NCI-H69 (cell line): Measurements from ENCODE around the gene ANKRD65.
"Not testable (repeated sequence)": the region's sequence is repeated elsewhere in the genome, so short reads cannot be mapped to it uniquely, and the experiment has no call there.

Source experiments
- DNase-seq: peaks from one replicate; lab custom pipeline; 2025; lab: John Stamatoyannopoulos, UW

Gene ANKRD65

DNA sequence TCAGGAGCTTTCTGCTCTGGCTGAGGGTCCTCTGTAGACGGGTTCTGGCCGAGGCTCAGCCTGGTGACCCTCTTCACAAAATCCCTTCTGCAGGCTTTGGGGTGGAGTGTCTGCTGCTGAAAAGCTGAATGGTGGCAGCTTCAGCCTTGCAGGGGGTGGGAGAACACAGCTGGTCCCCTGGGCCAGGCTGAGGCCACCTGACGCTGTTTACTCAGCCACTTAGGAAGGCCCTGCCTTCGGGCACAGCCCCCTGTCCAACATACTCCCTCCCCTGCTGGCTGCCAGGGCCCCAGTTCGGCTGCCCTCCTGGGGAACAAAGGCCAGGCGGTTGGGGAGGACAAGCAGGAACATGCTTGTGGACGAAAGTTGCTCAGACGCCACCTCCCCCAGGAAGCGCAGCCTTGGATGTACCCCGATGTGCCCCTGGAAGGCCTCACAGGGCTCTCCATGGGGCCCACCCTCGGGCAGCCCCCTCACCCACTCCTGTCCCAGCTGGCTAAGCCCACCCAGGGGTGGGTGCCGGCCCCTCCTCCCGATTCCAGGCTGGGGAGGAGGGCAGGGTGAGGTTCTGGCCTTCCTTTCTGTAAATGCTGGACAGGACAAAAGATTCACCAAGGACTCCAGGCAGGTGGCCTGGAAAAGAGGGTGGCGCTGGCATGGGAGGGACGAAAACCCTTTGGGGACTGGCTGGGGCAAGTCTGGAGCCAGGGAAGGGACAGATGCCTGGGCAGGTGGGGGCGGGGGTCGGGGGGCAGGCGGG lies at the start of gene ANKRD65:
Gene ANKRD65, minus strand, starts transcription at position 130 of the 760 bp plus-strand sequence. CDS start 271 bp downstream, outside the sequence.
- peak; percentile 90 for DNase-seq

DNA sequence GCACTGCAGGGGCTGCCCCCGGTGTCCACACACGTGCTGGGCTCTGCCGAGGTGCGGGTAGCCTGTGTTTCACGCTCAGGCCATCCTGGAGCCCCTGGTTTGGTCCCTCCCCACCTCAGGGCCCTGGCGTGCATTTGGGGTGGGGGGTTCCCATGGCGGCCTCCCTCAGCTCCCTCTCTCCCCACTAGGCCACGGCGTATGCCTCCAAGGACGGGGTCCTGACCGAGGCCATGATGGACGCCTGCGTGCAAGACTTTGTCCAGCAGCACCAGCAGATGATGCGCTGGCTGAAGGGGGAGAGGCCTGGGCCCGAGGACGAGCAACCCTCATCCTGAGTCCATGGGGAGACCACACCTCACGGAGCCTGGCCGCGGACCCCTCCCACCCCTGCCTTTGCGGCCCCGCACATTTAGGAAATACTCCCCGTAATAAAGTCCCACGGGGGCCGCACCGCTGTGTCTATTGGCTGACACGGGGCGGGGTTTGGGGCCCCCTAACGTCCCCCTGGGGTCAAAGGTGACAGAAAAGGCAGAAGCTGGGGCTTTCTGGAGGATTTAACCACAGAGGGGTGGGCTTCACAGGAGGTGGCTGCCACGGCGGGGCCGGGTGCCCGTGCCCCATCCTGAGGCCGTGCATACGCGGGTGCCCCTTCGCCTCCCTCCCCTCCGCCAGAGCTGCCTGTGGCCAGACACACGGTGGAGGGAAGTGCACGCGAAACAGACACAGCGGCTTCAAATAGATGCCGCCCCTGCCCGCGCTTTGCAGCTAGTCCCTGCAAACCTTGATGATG lies 47.3 kb upstream of the ANKRD65 start:
- not testable (repeated sequence) for DNase-seq

DNA sequence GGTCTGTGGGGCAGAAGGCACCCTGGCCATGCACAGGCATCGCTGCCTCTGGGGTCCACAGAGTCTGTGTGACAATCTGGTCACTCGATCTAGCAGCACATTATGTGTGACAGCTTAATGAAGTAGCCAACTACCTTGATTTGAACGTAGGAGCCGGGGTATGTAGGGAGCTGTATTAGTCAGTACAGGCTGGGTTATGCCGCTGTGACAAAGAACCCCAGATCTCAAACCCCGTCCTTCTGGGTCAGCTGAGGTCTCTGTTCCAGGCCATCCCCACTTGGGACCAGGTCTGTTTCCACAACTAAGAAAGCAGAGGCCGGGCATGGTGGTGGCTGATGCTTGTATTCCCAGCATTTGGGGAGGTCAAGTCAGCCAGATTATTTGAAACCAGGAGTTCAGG lies 42.2 kb upstream of the ANKRD65 start:
- DNase-seq: no peak

DNA sequence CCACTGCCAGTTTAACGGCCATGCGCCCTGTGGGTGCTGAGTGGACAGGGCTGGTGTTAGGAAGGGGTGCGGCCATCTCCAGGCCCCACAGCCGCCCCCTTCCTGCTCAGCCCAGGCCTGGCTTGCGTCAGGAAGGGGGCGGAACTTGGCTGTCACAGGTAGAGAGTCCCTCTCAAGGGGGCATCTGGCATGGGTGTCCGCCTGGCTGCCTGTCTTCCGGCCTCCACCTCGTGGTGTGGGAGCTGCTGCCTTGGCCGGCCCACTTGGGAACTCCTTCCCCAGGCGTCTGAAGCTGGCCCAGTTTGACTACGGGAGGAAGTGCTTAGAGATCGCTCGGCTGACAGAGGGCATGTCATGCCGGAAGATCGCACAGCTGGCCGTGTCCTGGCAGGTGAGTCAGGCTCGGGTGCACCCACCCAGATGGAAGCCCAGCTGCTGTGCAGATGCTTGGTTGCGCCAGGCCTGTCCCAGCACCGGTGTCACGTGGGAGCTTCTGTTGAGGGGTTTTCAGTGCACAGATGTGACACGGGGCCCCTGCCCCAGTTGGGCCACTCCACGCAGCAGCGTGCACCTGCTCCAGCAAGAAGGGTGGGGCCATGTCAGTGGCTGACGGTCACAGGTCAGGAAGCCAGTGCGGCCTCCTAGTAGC lies 41.4 kb upstream of the ANKRD65 start:
- no peak for DNase-seq

DNA sequence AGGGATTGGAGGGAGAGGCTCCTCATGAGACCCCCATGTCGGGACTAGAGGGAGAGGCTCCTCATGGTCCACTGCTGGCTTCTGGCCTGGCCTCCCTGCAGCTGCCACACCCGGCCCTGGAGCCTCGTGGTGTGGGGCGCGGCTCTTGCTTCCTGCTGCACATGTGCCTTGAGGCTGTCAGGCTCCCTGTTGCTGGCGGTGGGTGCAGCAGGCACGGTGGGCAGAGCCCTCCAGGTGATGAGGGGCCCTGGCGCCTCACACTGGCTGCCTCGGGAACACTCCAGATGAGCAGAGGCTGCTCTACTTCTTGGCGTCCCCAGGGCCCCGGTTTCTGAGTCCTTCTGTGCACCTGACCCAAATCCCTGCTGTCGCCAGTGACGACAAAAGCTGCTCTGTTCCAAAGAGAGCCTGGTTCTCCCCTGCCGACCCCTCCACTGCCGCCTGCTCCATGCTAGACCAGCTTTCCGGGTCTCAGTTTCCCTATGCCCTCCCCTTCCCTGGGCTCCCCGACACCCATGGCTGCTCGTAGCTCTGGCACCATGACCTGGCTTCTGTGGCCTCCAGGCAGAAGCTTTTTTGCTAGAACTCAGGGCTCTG lies 40.7 kb upstream of the ANKRD65 start:
- DNase-seq: peak; percentile 1

DNA sequence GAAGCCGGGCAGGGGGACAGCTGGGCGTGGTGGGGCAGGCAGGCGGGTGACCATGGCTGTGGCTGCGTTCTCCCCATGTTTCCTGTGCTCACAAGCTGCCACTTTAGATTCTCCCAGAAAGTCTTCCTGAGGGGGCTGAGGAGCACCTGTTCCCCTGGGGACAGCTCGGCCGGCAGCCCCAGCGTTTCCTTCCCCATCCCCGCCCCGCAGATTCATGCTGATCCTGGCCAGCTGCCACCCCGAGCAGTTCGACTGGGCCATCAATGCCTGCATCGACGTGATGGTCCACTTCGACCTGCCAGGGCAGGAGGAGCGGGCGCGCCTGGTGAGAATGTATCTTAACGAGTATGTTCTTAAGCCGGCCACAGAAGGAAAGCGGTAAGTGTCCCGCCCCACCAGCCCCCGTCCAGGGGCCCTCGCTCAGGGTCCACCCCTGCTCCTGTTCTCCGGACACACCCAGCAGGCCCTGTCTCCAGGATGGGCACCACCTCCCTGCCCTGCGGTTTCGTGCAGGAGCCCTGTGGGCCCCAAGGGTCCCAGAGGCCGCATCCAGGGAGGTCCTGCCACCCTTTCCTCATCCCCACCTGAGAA lies 39.6 kb upstream of the ANKRD65 start:
- no peak for DNase-seq

DNA sequence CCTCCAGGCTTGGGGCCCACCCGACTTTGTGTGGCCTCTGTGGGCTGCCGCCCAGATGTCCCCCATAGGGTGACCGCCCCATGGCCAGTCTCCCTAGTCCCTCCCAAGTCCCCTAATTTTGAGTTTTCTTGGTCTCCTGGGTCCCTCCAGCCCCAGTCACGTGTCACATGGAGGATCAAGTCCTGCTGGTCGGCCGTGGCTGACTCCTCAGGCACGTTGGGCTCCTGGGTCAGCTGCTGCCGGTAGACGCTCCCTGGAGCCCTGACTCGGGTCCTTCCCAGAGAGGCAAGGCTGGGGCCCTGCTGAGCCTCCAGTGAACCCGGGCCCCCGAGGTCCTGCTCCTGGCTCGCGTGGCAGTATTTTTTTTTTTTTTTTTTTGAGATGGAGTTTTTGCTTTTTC lies 38.6 kb upstream of the ANKRD65 start:
- DNase-seq: not testable (repeated sequence)

DNA sequence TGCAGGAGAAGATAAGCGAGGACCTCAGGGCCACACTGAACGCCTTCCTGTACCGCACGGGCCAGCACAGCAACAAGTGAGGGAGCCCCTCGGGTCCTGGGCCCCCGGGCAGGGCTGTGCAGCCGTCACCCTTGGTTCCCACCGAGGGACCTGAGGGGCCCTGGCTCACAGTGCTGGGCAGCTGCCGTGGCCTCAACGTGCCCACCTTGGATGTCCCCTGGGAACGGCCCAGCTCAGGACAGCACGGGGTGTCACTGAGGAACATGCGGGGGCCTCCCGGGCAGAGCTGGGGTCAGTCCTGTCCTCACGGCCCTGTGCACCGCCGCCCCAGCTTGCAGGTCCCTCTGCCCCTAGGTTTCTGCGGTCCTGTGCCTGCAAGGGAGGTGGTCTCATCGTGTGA lies 38.1 kb upstream of the ANKRD65 start:
- not testable (repeated sequence) for DNase-seq

DNA sequence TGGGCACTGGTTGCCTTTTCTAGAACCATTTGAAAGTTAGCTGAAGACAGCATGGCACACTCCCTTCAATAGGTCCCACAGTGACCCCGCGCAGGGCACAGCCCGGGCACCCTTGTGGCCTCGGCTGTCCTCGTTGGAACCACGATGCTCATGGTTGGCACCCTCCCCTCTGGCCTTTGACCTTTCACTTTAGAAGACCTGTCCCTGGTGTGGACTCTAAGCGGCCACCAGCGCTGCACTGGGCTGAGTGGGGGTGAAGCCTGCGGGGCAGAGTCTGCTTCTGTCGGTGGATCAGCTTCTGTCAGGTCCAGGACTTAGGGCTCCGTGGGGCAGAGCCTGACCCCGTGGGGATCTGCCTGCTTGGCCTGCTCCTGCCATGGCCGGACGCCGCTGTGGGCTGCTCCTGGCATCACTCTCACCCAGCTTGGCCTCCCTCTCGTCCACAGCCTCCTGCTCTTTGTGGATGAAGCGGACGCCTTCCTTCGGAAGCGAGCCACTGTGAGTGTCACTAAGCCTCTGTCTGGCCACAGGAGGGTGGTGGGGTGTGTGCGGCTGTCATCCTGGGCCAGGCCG lies 35.7 kb upstream of the ANKRD65 start:
- DNase-seq: not testable (repeated sequence)

DNA sequence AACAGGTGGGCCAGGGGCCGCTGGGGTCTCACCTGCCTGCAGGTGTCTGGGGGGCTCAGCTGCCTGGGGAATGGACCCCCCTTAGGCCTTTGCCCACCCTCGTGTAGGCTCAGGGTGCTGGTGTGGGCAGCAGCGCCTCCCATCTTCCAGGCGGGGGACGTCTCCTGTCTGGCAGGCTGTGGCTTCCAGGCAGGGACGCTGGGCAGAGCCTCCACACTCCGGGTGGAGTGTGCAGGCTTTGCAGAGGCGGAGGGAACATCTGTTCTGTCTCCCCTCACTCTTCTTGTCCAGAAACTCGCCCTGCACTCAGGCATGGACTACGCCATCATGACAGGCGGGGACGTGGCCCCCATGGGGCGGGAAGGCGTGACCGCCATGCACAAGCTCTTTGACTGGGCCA lies 34.9 kb upstream of the ANKRD65 start:
- DNase-seq: not testable (repeated sequence)

DNA sequence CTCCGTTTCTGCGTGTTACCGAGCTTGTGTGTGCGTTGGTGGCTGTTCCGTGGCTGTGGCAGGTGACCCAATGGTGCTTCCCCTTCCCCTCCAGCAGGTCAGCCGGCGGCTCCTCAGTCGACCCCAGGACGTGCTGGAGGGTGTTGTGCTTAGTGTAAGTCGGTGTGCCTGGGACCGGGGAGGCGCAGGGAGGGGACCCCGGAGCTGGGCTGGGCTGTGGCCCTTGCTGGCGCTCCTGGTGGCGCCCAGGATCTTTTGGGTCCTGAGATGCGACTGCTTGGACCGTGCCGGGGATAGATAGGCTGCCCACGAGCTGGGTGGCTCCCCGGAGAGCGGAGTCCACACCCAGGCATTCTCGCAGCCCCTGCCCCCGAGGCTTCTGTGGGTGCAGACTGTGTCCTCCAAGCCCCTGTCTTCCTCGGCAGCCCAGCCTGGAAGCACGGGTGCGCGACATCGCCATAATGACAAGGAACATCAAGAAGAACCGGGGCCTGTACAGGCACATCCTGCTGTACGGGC lies 34.3 kb upstream of the ANKRD65 start:
- DNase-seq: no peak

DNA sequence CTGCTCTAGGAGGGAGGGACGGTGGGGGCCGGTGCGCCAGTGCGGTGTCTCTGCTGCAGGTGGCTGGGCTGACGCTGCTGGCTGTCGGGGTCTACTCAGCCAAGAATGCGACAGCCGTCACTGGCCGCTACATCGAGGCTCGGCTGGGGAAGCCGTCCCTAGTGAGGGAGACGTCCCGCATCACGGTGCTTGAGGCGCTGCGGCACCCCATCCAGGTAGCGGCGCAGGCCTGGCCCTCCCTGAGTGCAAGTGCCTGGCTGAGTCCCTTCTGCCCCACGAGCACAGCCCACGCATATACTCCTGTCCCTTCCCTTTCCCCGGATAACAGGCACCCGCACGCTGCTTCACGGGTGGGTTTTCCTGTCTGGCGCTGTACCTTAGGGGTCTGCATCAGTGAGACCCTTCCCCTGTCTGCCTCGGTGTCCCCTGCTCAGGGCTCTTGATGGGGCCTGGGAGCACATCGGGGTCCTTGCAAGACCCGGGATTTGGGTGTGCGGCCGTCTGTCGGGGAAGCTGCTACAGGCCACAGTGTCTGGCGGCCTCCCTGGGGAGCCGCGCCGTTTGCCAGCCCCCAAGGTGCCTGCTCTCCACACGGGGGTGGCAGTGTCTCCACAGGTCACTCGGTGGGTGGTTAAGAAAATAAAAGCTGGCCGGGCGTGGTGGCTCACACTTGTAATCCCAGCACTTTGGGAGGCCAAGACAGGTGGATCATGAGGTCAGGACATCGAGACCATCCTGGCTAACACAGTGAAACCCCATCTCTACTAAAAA lies 33.4 kb upstream of the ANKRD65 start:
- not testable (repeated sequence) for DNase-seq

DNA sequence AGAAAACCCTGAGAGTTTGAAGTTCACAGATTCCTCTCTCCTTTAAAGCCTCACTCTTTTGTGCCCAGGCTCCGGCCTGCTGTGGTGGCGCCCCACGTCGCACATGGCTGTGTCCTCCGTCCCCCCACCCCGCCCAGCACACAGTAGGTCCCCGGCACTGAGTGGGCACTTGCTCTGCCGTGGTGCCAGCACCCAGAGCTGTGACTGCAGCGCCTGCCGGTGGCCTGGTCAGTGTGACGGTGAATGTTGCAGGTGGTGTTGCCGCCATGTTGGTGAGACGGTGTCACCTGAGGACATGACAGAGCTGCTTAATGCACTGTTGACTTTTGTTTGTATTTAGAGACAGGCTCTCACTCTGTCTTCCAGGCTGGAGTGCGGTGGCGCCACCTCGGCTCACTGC lies 31.8 kb upstream of the ANKRD65 start:
- DNase-seq: no peak

DNA sequence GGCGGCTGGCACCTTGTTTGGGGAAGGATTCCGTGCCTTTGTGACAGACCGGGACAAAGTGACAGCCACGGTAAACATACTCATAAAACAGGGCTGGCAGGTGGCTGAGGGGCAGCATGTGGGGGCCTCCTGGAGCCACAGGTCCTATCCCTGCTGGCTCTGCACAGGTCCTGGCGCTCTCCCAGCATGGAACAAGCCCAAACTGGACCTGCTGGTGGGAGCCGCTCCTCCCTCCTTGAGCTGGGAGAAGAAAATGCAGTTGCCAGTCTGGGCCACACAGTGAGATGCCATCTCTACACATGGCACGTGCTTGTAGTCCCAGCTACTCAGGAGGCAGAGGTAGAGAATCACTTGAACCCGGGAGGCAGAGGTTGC lies 31.3 kb upstream of the ANKRD65 start:
- peak; percentile 30 for DNase-seq

DNA sequence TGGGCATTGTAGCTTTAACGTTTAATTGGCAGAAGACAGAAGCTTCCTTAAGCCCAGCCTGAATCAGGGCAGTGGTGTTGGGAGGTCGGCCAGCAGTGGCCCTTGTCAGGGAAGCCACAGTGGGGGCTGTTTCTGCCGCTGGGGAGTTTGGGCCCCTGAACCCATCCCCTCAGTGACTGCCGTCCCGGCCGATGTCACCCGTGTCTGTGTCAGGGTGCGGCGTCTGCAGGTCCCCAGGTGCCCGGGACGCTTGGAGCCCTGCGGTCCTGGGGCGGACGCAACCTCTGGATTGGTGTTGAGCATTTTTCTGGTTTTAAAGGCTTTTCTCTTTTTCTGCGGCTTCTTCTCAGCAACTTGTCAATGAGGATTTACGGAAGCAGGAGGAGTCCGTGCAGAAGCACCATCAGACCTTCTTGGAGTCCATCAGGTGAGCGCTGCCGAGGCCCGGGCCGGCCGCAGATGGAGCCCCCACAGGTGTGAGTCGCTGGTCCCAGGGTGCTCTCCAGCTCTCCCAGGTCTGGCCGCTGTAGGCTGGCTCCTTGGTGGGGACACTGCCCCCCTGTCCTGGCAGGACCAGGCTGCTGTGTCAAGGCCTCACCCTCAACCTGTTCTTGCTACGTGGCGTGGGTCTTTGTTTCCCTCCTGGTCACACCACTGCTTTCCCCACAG lies 30.8 kb upstream of the ANKRD65 start:
- no peak for DNase-seq

DNA sequence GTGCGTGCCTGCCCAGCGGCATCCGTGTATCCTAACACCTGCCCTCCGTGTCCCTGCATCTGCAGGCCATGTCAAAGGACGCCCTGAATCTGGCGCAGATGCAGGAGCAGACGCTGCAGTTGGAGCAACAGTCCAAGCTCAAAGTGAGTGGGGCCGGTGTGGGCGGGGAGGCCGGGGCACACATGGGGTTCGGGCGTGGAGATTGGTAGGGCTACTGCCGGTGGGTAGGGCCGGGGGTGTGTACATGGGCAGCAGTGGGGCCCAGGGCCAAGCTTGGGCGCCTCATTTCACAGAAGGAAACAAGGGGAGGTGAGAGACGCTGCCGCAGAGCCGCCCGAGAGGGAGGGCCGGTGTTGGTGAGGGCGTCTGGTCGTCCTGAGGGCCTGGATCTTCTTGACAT lies 29.5 kb upstream of the ANKRD65 start:
- DNase-seq: not testable (repeated sequence)

DNA sequence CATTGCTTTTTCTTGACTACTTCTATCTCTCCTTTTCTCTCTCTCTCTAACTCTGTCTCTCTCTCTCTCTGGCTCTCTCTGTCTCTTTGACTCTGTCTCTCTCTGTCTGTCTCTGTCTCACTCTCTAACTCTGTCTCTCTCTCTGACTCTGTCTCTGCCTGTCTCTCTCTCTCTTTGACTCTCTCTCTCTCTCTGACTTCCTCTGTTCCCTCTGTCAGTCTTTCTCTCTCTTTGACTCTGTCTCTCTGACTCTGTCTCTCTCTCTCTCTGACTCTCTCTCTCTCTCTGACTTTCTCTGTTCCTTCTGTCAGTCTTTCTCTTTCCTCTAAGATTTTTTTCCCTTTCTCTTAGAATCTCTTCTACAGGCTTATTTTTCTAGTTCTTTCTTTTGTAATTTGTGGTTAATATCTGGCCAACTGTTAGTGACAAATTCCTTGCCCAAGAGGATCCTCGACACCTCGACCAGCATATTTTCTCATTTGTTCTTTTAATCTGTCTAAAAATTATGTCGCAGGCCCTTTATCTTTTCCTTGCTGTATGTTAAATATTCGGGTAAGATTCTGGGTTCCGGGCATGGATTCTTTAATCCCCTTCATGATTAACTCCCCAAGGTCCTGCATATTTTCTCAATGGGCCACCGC lies 28.1 kb upstream of the ANKRD65 start, which contains the start of gene ATAD3C:
Gene ATAD3C, plus strand, starts transcription at position 591 of the 641 bp plus-strand sequence. CDS start 995 bp downstream, outside the sequence.
- DNase-seq: no peak

DNA sequence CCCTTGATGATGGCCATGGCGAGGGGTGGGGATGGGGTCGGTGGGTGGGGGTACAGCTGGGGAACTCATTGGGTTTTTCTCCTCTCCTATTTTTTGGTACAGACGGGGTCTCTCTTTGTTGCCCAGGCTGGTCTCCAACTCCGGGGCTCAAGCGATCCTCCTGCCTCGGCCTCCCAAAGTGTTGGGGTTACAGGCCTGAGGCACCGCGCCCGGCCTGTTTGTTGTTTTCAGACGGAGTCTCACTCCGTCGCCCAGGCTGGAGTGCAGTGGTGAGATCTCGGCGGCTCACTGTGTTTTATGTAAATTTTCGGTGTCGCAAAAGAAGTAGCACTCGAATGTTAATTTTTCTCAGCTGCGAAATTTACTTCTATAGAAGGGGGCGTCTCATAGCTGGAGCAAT lies 25.6 kb upstream of the ANKRD65 start:
- not testable (repeated sequence) for DNase-seq

DNA sequence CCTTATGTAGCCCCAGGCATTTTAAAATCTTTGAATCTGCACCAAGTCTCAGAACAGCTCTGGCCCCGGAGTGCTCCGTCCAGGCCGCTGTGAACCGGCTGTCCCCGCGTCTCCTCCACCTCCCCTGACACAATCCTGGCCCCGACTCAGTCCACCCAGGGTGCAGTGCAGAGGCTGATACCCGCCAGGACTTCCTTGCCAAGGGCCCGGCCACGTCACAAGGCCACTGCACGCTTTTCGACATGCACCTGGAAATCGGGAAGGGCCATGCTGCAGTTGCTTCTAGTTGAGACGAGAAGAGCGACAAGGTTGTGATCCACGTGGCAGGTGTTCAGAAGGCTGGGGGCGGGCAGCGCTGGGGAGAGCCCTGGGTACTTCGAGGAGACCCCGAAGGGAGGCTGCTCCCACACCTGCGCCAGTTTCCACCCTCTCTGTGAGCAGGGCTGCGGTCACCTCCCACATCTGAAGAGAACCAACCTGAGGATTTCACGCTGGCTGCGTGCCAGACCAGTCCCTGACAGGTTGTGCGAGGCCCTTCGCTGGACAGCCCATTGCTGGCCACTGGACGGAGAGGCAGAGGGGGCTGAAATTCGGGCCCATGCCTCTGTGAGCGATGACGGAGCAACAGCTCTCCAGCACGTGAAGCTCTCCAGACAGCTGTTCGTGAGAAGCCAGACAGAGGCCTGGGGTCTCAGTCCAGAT lies 21.1 kb upstream of the ANKRD65 start:
- no peak for DNase-seq
